Gastrocnemius medialis (tissue), 4 donors: ENCODE measurements around the gene SEMA3D.

ENCODE experiments used
- POLR2A ChIP-seq, 2 donors: fragments of 450-650 bp; IDR thresholded peaks; one replicate each; pipeline ENCODE4 v1.6.1; 2017; ENCODE audit warnings: antibody characterized with exemption in 2 of 2, mild to moderate bottlenecking in 2 of 2, moderate library complexity in 2 of 2
- TF ChIP-seq, protein P1 (sequence below), 5 experiments: fragments of 450-650 bp in 3 of 5; fragments of 200-600 bp in 2 of 5; sonication (generic) in 2 of 5; IDR thresholded peaks in 4 of 5; conservative IDR thresholded peaks in 1 of 5; 1 replicate in 4 of 5; 2 replicates in 1 of 5; pipeline ENCODE4 v1.5.1; 2016 to 2019; ENCODE audit warnings: antibody characterized with exemption in 5 of 5, mild to moderate bottlenecking in 3 of 5, moderate library complexity in 3 of 5

DNA sequence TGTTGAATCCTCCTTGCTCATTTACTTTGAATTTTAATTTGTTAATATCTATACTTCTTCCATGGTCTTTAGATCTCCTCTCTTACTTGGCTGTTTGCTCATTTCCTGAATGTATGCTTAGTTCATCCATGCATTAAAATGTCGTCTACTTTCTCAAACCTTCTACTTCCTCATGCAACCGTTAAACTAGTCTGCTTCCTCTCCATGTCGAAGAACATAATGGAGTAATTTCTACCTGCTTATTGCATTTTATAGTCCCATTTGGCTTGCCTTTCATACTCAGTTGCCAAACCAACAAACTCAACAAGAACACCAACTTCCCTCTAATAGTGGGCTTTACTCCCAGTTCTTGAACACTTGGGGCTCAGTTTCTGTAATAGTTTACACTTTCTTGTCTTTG is 43.8 kb upstream of the SEMA3D start:
- no peak for TF ChIP-seq POLR2A (IDR thresholded peaks at IDR 0.05)
- TF ChIP-seq, protein P1, sequence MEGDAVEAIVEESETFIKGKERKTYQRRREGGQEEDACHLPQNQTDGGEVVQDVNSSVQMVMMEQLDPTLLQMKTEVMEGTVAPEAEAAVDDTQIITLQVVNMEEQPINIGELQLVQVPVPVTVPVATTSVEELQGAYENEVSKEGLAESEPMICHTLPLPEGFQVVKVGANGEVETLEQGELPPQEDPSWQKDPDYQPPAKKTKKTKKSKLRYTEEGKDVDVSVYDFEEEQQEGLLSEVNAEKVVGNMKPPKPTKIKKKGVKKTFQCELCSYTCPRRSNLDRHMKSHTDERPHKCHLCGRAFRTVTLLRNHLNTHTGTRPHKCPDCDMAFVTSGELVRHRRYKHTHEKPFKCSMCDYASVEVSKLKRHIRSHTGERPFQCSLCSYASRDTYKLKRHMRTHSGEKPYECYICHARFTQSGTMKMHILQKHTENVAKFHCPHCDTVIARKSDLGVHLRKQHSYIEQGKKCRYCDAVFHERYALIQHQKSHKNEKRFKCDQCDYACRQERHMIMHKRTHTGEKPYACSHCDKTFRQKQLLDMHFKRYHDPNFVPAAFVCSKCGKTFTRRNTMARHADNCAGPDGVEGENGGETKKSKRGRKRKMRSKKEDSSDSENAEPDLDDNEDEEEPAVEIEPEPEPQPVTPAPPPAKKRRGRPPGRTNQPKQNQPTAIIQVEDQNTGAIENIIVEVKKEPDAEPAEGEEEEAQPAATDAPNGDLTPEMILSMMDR (IDR thresholded peaks at IDR 0.05 in 4 of 5, conservative IDR thresholded peaks at IDR 0.05 in 1 of 5) = no peak
